NT2/D1 (cell line): ENCODE results near the gene AQP11.

Experiments used
- SUZ12 ChIP-seq: IDR thresholded peaks from 2 replicates; pipeline ENCODE4 v1.6.1; 2011; ENCODE audit not compliant: insufficient read length, insufficient read depth; ENCODE audit errors: extremely low read depth
- YY1 ChIP-seq: IDR thresholded peaks from 2 replicates; pipeline ENCODE4 v1.6.1; 2011; ENCODE audit not compliant: insufficient read length, insufficient read depth
- ZNF274 ChIP-seq: IDR thresholded peaks from 2 replicates; pipeline ENCODE4 v1.6.1; 2011; ENCODE audit warnings: mild to moderate bottlenecking, low read depth, low read length

DNA sequence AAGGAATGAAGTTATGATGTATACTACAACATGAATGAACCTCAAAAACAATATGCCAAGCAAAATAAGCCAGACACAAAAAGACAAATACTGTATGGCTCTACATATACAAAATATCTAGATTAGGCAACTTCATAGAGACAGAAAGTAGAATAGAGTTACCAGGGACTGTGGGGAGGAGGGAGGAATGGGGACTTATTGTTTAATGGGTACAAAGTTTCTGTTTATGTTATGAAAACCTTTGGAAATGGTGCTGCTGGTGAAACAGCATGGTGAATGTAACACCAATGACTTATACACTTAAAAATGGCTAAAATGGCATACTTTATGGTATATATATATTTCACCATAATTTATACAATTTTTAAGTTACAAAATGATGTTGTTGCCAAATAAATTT is 4.1 kb downstream of the AQP11 start:
- TF ChIP-seq SUZ12 (no peak), ZNF274 (no peak), YY1 (no peak)
